GM18867 (cell line): ENCODE data around the gene ANKRD23.
"Not testable (repeated sequence)": the region's sequence is repeated elsewhere in the genome, so short reads cannot be mapped to it uniquely, and the experiment has no call there.

Source experiments
- ATAC-seq: cut with Tn5 transposase; IDR thresholded peaks from one replicate; pipeline ENCODE4 v1.9.1; 2021; ENCODE audit warnings: mild to moderate bottlenecking, moderate library complexity; ENCODE audit not compliant: unreplicated experiment

ANKRD23 gene

GRCh38 chr2:96819128-96819875 lies 24.5 kb downstream of the ANKRD23 start:
- ATAC-seq: no peak

GRCh38 chr2:96817882-96818281 lies 25.9 kb downstream of the ANKRD23 start:
- ATAC-seq: no peak

DNA sequence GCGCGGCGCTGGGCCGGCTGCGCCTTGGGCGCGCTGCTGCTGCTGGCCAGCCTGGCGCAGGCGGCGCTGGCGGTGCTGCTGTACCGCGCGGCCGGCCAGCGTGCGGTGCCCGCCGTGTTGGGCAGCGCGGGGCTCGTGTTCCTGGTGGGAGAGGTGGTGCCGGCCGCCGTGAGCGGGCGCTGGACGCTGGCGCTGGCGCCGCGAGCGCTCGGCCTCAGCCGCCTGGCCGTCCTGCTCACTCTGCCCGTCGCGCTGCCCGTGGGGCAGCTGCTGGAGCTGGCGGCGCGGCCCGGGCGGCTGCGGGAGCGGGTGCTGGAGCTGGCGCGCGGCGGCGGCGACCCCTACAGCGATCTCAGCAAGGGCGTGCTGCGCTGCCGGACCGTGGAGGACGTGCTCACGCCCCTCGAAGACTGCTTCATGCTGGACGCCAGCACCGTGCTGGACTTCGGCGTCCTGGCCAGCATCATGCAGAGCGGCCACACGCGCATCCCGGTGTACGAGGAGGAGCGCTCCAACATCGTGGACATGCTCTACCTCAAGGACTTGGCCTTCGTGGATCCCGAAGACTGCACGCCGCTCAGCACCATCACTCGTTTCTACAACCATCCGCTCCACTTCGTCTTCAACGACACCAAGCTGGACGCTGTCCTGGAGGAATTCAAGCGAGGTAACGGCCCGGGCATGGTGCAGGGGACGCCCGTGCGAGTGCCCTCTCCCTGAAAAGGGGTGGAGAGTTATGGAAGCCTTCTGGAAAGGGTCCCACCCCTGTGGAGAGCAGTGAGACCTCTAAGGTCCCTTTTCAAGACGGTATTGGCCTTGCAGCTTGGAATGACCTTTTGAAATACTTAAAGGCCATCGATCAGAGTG lies 26.8 kb downstream of the ANKRD23 start:
- no peak for ATAC-seq

DNA sequence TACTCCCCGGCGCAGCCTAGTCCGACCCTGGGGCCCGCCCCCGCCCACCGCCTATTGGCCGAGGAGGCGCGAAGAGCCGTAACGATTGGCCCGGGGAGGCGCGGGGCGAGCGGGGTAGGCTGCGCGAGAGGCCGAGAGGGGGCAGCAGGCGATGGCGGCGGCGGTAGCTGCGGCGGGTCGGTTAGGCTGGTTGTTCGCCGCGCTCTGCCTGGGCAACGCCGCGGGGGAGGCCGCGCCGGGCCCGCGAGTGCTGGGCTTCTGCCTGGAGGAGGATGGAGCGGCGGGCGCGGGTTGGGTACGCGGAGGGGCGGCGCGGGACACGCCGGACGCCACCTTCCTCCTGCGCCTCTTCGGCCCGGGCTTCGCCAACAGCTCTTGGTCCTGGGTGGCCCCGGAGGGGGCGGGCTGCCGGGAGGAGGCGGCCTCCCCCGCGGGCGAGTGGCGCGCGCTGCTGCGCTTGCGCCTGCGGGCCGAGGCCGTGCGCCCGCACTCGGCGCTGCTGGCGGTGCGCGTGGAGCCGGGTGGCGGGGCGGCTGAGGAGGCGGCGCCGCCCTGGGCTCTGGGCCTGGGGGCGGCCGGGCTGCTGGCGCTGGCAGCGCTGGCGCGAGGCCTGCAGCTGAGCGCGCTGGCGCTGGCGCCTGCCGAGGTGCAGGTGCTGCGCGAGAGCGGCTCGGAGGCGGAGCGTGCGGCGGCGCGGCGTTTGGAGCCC lies 27.5 kb downstream of the ANKRD23 start, which contains the start of gene CNNM3:
Gene CNNM3, plus strand, starts transcription at position 142 of the 709 bp plus-strand sequence. Its CDS starts 10 bp downstream, at position 152.
- ATAC-seq: peak; percentile 85

DNA sequence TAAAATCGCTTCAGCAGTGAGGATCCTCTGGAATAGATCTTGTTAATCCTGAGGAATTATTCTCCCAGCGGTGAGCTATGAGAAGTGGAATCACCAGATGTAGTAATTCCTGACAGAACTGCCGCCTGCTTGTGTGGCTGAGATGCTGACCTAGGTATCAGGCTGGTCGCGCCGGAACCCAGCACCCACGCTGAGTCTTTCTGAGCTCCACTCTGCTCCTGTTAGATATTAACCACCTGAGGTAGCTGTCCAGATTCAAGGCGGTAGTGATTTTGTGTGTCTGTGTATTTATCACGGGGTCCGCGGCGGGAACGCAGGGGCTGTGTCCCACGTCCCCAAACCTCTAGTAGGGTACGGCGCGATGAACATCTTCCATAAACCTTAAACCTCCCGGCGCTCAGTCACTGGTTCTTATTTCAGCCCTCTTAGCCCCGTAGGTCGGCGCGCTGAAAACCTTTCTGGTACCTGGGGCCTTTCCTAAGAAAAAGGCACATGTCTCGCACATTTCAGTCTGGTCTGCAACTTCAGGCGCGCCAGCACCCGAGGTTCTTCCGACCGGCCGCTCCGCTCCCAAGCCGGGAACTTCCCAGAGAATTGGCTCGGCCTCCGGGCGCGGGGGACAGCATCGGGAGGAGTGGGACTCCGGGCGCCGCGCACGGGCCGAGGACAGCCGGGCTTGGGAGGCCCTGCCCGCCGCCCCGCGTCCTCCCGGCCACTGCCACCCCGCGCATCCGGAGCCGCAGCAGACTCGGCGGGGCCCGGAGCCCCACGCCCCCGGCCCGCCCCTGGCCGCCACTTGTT lies 28.3 kb downstream of the ANKRD23 start:
- no peak for ATAC-seq

GRCh38 chr2:96813656-96814055 lies 30.2 kb downstream of the ANKRD23 start:
- ATAC-seq: no peak

DNA sequence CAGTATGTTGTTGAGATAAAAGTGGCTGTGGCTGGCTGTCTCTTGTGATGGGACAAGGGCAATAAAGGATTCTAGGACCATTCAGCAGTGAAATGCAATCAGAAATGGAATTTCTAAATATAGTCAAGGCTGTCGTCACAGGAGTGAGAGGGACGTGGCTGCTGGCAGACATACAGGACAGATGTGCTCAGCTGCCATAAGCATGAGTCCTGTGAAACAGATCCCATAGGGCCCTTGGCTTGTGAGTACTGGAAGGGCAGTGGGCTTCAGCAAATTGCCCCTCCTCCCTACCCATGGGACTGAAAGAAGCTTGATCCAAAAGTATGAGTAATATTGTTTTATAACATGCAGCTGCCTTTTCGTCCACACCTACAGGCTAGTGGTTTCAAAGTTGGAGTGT lies 31.9 kb downstream of the ANKRD23 start:
- ATAC-seq: no peak

DNA sequence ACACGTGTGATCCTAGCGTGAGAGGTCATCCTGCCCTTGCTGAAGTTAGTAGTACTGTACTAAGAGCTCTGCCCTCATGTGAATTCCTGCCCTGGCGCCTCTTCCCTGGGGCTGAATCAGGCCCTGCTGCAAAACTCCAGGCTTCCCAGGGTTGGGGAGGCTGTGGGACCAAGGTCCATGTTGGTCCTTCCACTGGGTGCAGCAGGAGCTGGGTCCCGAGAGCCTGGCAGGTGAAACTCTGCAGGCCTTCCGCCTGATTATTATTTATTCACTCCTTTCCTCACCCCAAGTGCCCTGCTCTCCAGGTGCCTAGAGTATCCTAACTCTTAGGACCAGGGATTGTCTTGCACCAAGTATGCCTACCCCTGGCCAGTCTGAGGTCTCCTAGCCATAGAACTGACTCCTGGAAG lies 33.0 kb downstream of the ANKRD23 start:
- ATAC-seq: no peak

DNA sequence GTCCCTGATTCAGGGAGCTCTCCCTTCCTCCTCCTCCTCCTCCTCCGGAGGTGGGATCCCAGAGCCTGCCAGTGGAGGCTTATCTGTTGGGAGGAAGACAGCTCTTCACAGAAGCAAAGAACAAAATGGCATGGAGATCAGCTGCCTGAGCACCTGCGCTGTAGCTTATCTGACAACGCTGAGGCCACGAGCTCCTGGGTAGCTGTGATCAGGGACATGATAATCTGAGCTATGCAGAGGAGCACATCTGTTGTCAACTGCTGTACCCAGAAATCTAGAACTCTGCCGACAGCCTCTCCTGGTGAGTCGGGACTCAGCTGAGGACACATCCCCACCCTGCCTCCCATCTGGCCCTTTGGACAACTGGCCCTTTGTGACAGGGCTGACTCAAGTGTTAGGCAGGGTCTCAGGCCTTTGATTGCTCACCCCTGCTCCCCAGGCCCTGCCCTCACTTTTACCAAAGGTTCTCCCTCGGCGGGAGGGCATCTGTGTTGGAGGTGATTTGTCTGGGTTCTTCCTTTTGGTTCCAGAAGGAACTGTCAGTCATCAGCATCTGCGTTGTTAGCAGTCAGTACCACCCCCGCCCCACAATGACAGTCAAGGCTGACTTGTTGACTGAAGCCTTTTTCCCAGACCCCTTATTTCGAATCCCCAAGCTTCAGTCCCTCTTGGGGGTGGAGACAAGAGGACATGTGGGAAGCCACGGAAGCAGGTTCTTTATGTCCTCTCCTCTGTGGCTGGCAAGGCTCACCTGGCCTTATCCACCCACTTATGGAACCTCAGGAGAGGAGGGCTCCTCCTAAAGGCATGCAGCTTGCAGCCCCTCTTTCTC lies 33.7 kb downstream of the ANKRD23 start:
- ATAC-seq: no peak

- no peak for ATAC-seq
Observed at GRCh38 chr2:96809216-96809882, 34.5 kb downstream of the ANKRD23 start.

- no peak for ATAC-seq
Observed at GRCh38 chr2:96808176-96808837, 35.5 kb downstream of the ANKRD23 start.

- ATAC-seq: no peak
Observed at GRCh38 chr2:96807127-96807471, 36.7 kb downstream of the ANKRD23 start.

DNA sequence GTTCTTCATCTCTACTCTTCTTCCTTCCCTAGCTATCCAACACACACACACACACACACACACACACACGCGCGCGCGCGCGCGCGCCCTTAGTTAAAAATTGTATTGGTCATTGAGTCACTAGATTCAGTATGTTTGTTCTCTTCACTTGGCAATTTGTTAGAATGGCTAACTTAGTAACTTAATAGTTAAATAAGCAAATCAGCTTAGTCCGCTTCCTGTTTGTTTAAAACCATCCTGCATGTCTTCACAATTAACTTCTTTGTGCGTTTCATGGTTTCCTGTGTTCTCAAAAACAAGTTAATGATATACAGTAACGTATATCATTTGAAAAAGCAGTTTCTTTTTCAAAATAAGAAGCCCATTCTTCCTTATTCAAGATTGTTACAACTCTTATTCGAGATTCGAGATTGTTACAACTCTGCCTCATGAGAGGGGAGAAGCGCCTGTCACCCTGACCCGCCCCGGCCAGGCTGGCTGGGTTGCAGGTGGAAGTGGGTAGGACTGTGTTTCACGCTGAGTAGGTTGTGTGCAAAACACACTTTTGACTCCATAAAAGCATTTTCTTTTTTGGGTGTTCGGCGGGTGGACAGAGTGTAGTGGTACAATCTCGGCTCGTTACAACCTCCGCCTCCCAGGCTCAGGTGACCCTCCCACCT lies 37.2 kb downstream of the ANKRD23 start:
- no peak for ATAC-seq

DNA sequence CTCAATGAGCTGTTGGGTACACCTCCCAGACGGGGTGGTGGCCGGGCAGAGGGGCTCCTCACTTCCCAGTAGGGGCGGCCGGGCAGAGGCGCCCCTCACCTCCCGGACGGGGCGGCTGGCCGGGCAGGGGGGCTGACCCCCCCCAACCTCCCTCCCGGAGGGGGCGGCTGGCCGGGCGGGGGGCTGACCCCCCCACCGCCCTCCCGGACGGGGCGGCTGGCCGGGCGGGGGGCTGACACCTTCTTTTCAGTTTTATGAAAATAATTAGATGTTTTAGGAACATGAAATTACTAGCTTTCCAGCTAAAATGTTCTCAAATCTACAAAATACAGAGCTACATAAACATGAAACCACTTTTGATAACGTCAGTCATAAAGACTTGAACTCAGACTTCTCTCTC lies 37.9 kb downstream of the ANKRD23 start:
- not testable (repeated sequence) for ATAC-seq

DNA sequence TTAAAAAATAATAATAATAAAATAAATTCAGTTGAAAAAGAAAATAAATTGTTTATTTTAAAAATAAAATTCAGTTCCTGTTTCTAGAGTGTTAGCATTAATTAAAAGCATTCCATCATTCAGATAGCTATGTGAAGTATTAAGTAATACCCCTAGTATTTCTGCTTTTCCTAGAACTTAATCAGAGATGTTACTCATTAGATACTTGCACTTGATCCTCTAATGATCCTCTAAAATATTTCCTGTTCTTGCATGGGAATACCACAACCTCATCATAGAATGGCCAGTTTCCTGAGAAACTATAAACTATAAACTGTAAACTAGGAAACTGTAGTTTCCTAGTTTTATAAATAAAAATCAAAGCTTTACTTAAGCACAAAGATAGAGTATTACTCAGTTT lies 38.8 kb downstream of the ANKRD23 start:
- ATAC-seq: no peak

DNA sequence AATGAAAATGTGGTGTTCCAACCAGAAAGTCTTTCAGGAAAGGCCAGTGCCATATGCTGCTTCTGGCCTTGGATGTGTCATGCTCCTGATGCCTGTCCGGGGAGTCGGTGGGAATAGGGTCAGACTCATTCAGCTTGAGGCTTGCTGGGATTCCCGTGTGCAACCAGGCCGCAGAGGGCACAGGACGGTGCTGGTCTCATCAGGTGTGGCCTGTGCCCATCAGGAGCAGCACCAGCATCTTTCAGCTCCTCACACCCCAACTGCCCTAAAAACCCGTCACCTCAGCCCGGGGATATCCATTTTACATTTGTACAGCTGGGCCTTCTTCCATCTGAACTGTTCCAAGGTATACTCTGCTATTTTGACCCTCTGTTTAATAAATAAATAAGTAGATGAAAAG lies 41.1 kb downstream of the ANKRD23 start:
- no peak for ATAC-seq

GRCh38 chr2:96801786-96802595 lies 41.8 kb downstream of the ANKRD23 start:
- ATAC-seq: peak; percentile 38
